ENCODE results near the gene ADARB2. TPM values are rescaled to one million over a fixed set of nuclear protein-coding genes. Genes with fewer than 3 reads are reported as not detected.
A peak's percentile ranks its signal among the peaks of the same experiment; 100 is the strongest.

ADARB2 gene
- total RNA-seq, 4 donors from 2014 or later, result 2.3 to 3.7 (median 2.6) TPM

DNA sequence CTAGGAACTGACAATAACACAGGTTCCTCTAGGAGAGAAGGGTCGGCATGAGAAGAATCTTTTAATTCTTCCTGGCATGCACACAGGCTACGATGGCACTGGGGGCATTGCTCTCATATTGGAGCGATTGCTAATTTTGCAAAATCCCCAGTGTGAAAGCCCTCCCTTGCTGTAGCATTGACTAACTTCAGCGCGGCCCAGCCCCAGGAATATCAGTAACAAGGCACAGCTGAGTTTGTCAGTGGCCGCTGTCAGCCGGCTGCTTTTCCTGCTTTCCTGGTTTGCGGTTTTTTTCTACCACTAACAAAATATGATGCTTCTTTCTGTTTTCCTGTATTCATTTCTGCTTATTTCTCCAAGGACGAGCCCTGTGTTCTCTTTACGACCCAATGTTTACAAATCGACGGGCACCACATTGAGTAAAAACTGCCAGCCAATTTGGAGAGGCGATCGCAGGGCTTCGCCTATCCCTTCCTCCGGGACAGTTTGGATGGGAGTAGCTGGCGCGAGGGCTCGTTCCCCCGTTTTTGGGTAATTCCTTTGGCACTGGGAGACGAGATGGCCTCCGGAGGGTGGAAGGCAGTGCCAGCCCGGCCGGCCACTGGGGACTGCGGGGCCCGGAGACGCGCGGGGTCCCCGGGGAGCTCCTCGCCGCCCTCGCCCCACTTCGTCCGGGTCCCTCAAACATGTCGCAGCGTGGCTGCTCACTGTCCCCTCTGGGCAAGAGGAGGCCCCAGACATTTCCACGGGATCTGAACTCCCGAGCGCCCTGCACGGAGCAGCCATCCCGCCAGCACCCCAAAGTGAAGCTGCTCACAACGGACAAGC lies 967 bp downstream of the ADARB2 start:
- Histone ChIP-seq H3K9me3 (no peaks in the 10 kb centered on the region), H3K4me3 (peak overlapping the region; percentile 11 to 45 (median 32)), H3K36me3 (no peaks in the 10 kb centered on the region), H3K4me1 (peaks cover 11 to 18% (median 15%) of the 10 kb centered on the region in 4 donors), H3K27me3 (peaks cover 6 to 90% (median 23%) of the 10 kb centered on the region in 4 donors), H3K27ac (replicated peaks in 1 of 4) (no peak overlapping the region)
- no peak for DNase-seq (ENCODE audit: extremely low spot score)
- intact Hi-C loops (cut with DNase I), result no loop called here
- TF ChIP-seq EP300 (IDR thresholded peaks at IDR 0.05) (no peak), POLR2A (IDR thresholded peaks at IDR 0.05; ENCODE audit: low read depth) (no peak), POLR2AphosphoS5 (IDR thresholded peaks at IDR 0.05) (no peak)
- TF ChIP-seq, protein P1, sequence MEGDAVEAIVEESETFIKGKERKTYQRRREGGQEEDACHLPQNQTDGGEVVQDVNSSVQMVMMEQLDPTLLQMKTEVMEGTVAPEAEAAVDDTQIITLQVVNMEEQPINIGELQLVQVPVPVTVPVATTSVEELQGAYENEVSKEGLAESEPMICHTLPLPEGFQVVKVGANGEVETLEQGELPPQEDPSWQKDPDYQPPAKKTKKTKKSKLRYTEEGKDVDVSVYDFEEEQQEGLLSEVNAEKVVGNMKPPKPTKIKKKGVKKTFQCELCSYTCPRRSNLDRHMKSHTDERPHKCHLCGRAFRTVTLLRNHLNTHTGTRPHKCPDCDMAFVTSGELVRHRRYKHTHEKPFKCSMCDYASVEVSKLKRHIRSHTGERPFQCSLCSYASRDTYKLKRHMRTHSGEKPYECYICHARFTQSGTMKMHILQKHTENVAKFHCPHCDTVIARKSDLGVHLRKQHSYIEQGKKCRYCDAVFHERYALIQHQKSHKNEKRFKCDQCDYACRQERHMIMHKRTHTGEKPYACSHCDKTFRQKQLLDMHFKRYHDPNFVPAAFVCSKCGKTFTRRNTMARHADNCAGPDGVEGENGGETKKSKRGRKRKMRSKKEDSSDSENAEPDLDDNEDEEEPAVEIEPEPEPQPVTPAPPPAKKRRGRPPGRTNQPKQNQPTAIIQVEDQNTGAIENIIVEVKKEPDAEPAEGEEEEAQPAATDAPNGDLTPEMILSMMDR (IDR thresholded peaks at IDR 0.05), result no peak
- WGBS, result 8% methylated on average over 35 of the region's 43 CpGs

GRCh38 chr10:1735562-1735961 lies 1.8 kb downstream of the ADARB2 start:
- H3K4me3 ChIP-seq, result no peak overlapping the region
- peaks cover 11 to 18% (median 15%) of the 10 kb centered on the region in 4 donors for H3K4me1 ChIP-seq
- no peak for DNase-seq (ENCODE audit: extremely low spot score)
- intact Hi-C loops (cut with DNase I), result no loop called here
- H3K9me3 ChIP-seq, result no peaks in the 10 kb centered on the region
- 64% methylated on average over 8 of the region's 8 CpGs for whole genome bisulfite sequencing
- H3K36me3 ChIP-seq, result no peaks in the 10 kb centered on the region
- peaks cover 6 to 87% (median 23%) of the 10 kb centered on the region in 4 donors for H3K27me3 ChIP-seq
- H3K27ac ChIP-seq (replicated peaks in 1 of 4), result no peak overlapping the region
- TF ChIP-seq POLR2AphosphoS5 (IDR thresholded peaks at IDR 0.05), result no peak
- no peak for TF ChIP-seq POLR2A (IDR thresholded peaks at IDR 0.05; ENCODE audit: low read depth)
- TF ChIP-seq, protein P1 (IDR thresholded peaks at IDR 0.05), result no peak
- TF ChIP-seq EP300 (IDR thresholded peaks at IDR 0.05), result no peak

DNA sequence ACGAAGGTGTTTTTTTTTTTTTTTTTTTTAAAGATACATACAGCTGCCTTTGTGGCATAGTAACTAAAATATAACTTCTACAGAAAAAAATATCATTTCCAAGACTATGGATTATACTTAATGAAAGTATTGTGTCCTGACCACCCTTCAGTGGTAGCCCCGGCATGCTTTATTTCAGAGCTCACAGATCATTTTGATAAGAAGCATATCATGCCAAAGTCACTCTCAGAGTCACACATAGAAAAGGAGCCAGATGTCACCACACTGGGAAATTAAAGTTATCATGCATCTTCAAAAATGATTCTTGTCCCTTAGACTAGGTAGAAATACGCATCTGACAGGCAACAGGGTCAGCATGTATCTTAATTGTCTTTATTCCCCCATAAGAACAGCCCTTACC lies 3.0 kb downstream of the ADARB2 start:
- DNase-seq (ENCODE audit: extremely low spot score), result peak; percentile 55
- intact Hi-C loops (cut with DNase I), result no loop called here
- H3K4me1 ChIP-seq, result peaks cover 11 to 18% (median 15%) of the 10 kb centered on the region in 4 donors
- H3K36me3 ChIP-seq, result no peaks in the 10 kb centered on the region
- TF ChIP-seq POLR2AphosphoS5 (IDR thresholded peaks at IDR 0.05) (no peak), POLR2A (IDR thresholded peaks at IDR 0.05; ENCODE audit: low read depth) (no peak), EP300 (IDR thresholded peaks at IDR 0.05) (no peak)
- TF ChIP-seq, protein P1 (IDR thresholded peaks at IDR 0.05), result no peak
- WGBS, result 78% methylated on average over 3 of the region's 3 CpGs
- no peak overlapping the region for H3K4me3 ChIP-seq
- no peaks in the 10 kb centered on the region for H3K9me3 ChIP-seq
- peaks cover 6 to 87% (median 18%) of the 10 kb centered on the region in 4 donors for H3K27me3 ChIP-seq
- no peak overlapping the region for H3K27ac ChIP-seq (replicated peaks in 1 of 4)

GRCh38 chr10:1733720-1734119 lies 3.6 kb downstream of the ADARB2 start:
- 79% methylated on average over 8 of the region's 8 CpGs for WGBS
- Histone ChIP-seq H3K27ac (replicated peaks in 1 of 4) (no peak overlapping the region), H3K36me3 (no peaks in the 10 kb centered on the region), H3K4me3 (no peak overlapping the region), H3K27me3 (peaks cover 6 to 82% (median 18%) of the 10 kb centered on the region in 4 donors), H3K4me1 (peaks cover 11 to 18% (median 15%) of the 10 kb centered on the region in 4 donors), H3K9me3 (no peaks in the 10 kb centered on the region)
- intact Hi-C loops (cut with DNase I), result no loop called here
- TF ChIP-seq, protein P1 (IDR thresholded peaks at IDR 0.05), result no peak
- TF ChIP-seq EP300 (IDR thresholded peaks at IDR 0.05), result no peak
- TF ChIP-seq POLR2AphosphoS5 (IDR thresholded peaks at IDR 0.05), result no peak
- no peak for TF ChIP-seq POLR2A (IDR thresholded peaks at IDR 0.05; ENCODE audit: low read depth)
- DNase-seq (ENCODE audit: extremely low spot score), result no peak

Data from esophagus muscularis mucosa (tissue), 4 donors.